HepG2 (cell line): ENCODE measurements around the gene KRTAP10-5. TPM values are rescaled to one million over a fixed set of nuclear protein-coding genes. Genes with fewer than 3 reads are reported as not detected.

Experiments used
- ATAC-seq: fragments of 200-7000 bp; cut with Tn5 transposase; 3 replicates; pipeline ENCODE4 v1.9.1; 2020; ENCODE audit warnings: mild to moderate bottlenecking, moderate library complexity
- BruUV-seq: library from RNA; stranded (reverse); fragments of 400-500 nt; replicated peaks from 2 replicates; lab custom pipeline; 2021; lab: Mats Ljungman, UMichigan
- CTCF ChIA-PET: fragments of 300-600 bp; formaldehyde crosslinking; extraction: SDS; loops from one replicate; lab custom pipeline; 2021; ENCODE audit warnings: low total read pairs, inconsistent platforms, low intra/inter-chr PET ratio; lab: Yijun Ruan, JAX
- POLR2A ChIA-PET: fragments of 350-600 bp; sonication (Branson Sonifier 250); formaldehyde crosslinking; loops from one replicate; lab custom pipeline; 2020; ENCODE audit warnings: antibody characterized with exemption, inconsistent platforms; lab: Yijun Ruan, JAX
- DNase-seq: peaks from one replicate; pipeline ENCODE4 v3.0.0-alpha.2; 2015; ENCODE audit warnings: low spot score
- FAIRE-seq: peaks from 3 replicates; lab custom pipeline; 2011; peaks lifted over from hg19 to GRCh38; lab: Jason Lieb, UNC
- H2AFZ ChIP-seq: one replicate; pipeline ENCODE4 v1.6.1; 2011; ENCODE audit warnings: low read length, inconsistent platforms
- H3K27ac ChIP-seq: fragments of 300-600 bp; 3 replicates; pipeline ENCODE4 v1.8.0; 2011; ENCODE audit warnings: mixed run types, mild to moderate bottlenecking, mixed read lengths, low read length, inconsistent platforms; ENCODE audit not compliant: insufficient read depth; ENCODE audit errors: extremely low read length
- H3K27me3 ChIP-seq, 2 experiments: fragments of 200-600 bp in 1 of 2; 2 replicates in 1 of 2; 3 replicates in 1 of 2; pipeline versions ENCODE4 v1.6.0 to v1.8.0; 2011; ENCODE audit warnings: low read length in 2 of 2, mild to moderate bottlenecking in 2 of 2, moderate library complexity in 2 of 2, inconsistent platforms in 1 of 2; ENCODE audit not compliant: insufficient read depth in 2 of 2, control insufficient read depth in 1 of 2
- H3K36me3 ChIP-seq, 2 experiments: fragments of 200-600 bp in 1 of 2; replicated peaks in 1 of 2; 2 replicates in 1 of 2; 3 replicates in 1 of 2; pipeline versions ENCODE4 v1.5.1 to v1.8.0; 2011; ENCODE audit warnings: low read length in 2 of 2, inconsistent platforms in 1 of 2; ENCODE audit not compliant: insufficient read depth in 2 of 2, control insufficient read depth in 1 of 2
- H3K4me1 ChIP-seq: 2 replicates; pipeline ENCODE4 v1.5.1; 2012; ENCODE audit warnings: low read length, inconsistent platforms; ENCODE audit not compliant: insufficient read depth
- H3K4me2 ChIP-seq: 2 replicates; pipeline ENCODE4 v1.6.0; 2011; ENCODE audit warnings: low read depth, low read length, inconsistent platforms
- H3K4me3 ChIP-seq, 3 experiments: fragments of 200-600 bp in 1 of 3; sonication (generic), shearing (Covaris generic) in 1 of 3; replicated peaks in 1 of 3; 2 replicates each; pipeline ENCODE4 v1.5.1; 2011 to 2016; ENCODE audit warnings: low read length in 3 of 3, inconsistent platforms in 2 of 3, low read depth in 2 of 3, mild to moderate bottlenecking in 2 of 3, control low read depth in 1 of 3, mixed read lengths in 1 of 3; ENCODE audit not compliant: insufficient read depth in 1 of 3
- H3K79me2 ChIP-seq: one replicate; pipeline ENCODE4 v1.6.1; 2011; ENCODE audit warnings: low read length, inconsistent platforms; ENCODE audit not compliant: insufficient read depth
- H3K9ac ChIP-seq: 2 replicates; pipeline ENCODE4 v1.6.0; 2011; ENCODE audit warnings: mild to moderate bottlenecking, low read depth, low read length, inconsistent platforms; ENCODE audit not compliant: insufficient read depth
- H3K9me3 ChIP-seq: 2 replicates; pipeline ENCODE4 v1.5.1; 2012; ENCODE audit warnings: mild to moderate bottlenecking, low read length
- H4K20me1 ChIP-seq: 2 replicates; pipeline ENCODE4 v1.6.0; 2011; ENCODE audit warnings: inconsistent platforms, mild to moderate bottlenecking, low read length, moderate library complexity; ENCODE audit not compliant: insufficient read depth
- FOXA1 ChIP-seq, 2 experiments: fragments of 450-650 bp in 1 of 2; sonication (generic) in 1 of 2; formaldehyde crosslinking in 1 of 2; IDR thresholded peaks; 2 replicates each; pipeline versions ENCODE4 v1.4.0 to v1.6.1; 2016 to 2020; ENCODE audit warnings: missing genetic modification reagents in 1 of 2
- ZNF687 ChIP-seq: sonication (generic); formaldehyde crosslinking; IDR thresholded peaks from 2 replicates; pipeline ENCODE4 v1.5.1; 2020; ENCODE audit warnings: mild to moderate bottlenecking, missing genetic modification reagents, moderate library complexity
- WGBS: methylation state at CpG from one replicate; pipeline ENCODE4 v1.1.6; 2017; ENCODE audit warnings: low lambda C conversion rate; 5-methylcytosine and 5-hydroxymethylcytosine counted together
- in situ Hi-C: cut with HindIII; loops from 2 replicates; pipeline ENCODE4 v1.10.0; 2017; ENCODE audit warnings: low pct_unique_long_range_greater_than_20kb; ENCODE audit not compliant: extremely low pct_ligation_motif_present
- intact Hi-C: fragments of 100-400 bp; cut with micrococcal nuclease; formaldehyde crosslinking; loops from one replicate; pipeline ENCODE4 v1.10.0; 2022; ENCODE audit not compliant: unreplicated experiment
- polyA plus RNA-seq, 8 experiments: library from polyadenylated mRNA; depleted of rRNA in 3 of 8; stranded (reverse) in 7 of 8; unstranded in 1 of 8; fragments of >200 nt; fragmentation: Illumina TruSeq in 4 of 8; extraction: Trizol in 4 of 8; gene quantifications; 2 replicates each; pipeline versions ENCODE4 v1.2.1 to v1.2.3, GENCODE V29; 2011 to 2016; ENCODE audit warnings: low read depth in 4 of 8, missing spikeins in 1 of 8, mixed read lengths in 1 of 8; ENCODE audit not compliant: insufficient read depth in 1 of 8
- total RNA-seq, 5 experiments: library from RNA; depleted of rRNA; stranded (reverse); fragments of >200 nt; fragmentation: Illumina TruSeq; extraction: Trizol; gene quantifications; 2 replicates each; pipeline ENCODE4 v1.2.3, GENCODE V29; 2016; ENCODE audit warnings: low read depth in 1 of 5

KRTAP10-5 gene
- total and polyA plus RNA-seq, 2 of the 13 experiments (the other 11 are each of a cell fraction or from before 2014, with no cell fraction given) = not detected

GRCh38 chr21:44530221-44530902 lies 50.0 kb downstream of the KRTAP10-5 start:
- Histone ChIP-seq H2AFZ (no peak overlapping the region), H3K9ac (no peak overlapping the region), H3K27ac (no peak overlapping the region), H3K4me3 (no peak overlapping the region), H3K4me1 (peaks cover 14% of the 10 kb centered on the region), H3K9me3 (no peaks in the 10 kb centered on the region), H3K4me2 (no peak overlapping the region), H3K27me3 (peaks cover 0 to 14% of the 10 kb centered on the region in 2 experiments; a peak in 2 of 5 replicates), H3K79me2 (no peaks in the 10 kb centered on the region), H4K20me1 (no peaks in the 10 kb centered on the region), H3K36me3 (no peaks in the 10 kb centered on the region)
- ATAC-seq (no peak), DNase-seq (no peak), FAIRE-seq (no peak)
- in situ Hi-C loops (no loop called here), intact Hi-C loops (no loop called here)
- no TSS peak for BruUV-seq
- POLR2A ChIA-PET = no interaction called here
- WGBS = 28% methylated on average over 3 of the region's 7 CpGs
- TF ChIP-seq FOXA1 (IDR thresholded peaks at IDR 0.05) = 0 out of 2 replicates have a peak, but pooled peaks have one; percentile 16
- TF ChIP-seq FOXA1 (CRISPR knock-in tag; IDR thresholded peaks at IDR 0.05) = no peak
- no peak for TF ChIP-seq ZNF687 (CRISPR knock-in tag)
- CTCF ChIA-PET = no interaction called here
